ENCODE results near the gene KCNA2.

KCNA2 gene

GRCh38 chr1:110637475-110637874, 31.3 kb upstream of the KCNA2 start:
- Histone ChIP-seq H3K27me3 (ENCODE audit: insufficient read depth, poor library complexity, severe bottlenecking) (no peaks in the 10 kb centered on the region), H3K4me3 (replicated peaks; ENCODE audit: insufficient read depth, low read length) (no peak overlapping the region), H3K27ac (replicated peaks) (no peak overlapping the region)
- DNase-seq (ENCODE audit: low read depth in 1 of 2, low spot score in 1 of 2), result no peak
- TF ChIP-seq POLR2AphosphoS5 (IDR thresholded peaks at IDR 0.05; ENCODE audit: low read depth) (no peak), GABPA (IDR thresholded peaks at IDR 0.05; ENCODE audit: low read depth) (no peak), SPI1 (IDR thresholded peaks at IDR 0.05; ENCODE audit: borderline replicate concordance, low read depth) (no peak)
- TF ChIP-seq, protein P1, sequence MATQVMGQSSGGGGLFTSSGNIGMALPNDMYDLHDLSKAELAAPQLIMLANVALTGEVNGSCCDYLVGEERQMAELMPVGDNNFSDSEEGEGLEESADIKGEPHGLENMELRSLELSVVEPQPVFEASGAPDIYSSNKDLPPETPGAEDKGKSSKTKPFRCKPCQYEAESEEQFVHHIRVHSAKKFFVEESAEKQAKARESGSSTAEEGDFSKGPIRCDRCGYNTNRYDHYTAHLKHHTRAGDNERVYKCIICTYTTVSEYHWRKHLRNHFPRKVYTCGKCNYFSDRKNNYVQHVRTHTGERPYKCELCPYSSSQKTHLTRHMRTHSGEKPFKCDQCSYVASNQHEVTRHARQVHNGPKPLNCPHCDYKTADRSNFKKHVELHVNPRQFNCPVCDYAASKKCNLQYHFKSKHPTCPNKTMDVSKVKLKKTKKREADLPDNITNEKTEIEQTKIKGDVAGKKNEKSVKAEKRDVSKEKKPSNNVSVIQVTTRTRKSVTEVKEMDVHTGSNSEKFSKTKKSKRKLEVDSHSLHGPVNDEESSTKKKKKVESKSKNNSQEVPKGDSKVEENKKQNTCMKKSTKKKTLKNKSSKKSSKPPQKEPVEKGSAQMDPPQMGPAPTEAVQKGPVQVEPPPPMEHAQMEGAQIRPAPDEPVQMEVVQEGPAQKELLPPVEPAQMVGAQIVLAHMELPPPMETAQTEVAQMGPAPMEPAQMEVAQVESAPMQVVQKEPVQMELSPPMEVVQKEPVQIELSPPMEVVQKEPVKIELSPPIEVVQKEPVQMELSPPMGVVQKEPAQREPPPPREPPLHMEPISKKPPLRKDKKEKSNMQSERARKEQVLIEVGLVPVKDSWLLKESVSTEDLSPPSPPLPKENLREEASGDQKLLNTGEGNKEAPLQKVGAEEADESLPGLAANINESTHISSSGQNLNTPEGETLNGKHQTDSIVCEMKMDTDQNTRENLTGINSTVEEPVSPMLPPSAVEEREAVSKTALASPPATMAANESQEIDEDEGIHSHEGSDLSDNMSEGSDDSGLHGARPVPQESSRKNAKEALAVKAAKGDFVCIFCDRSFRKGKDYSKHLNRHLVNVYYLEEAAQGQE (IDR thresholded peaks at IDR 0.05; ENCODE audit: insufficient replicate concordance, low read depth), result no peak
- TF ChIP-seq, protein P2, sequence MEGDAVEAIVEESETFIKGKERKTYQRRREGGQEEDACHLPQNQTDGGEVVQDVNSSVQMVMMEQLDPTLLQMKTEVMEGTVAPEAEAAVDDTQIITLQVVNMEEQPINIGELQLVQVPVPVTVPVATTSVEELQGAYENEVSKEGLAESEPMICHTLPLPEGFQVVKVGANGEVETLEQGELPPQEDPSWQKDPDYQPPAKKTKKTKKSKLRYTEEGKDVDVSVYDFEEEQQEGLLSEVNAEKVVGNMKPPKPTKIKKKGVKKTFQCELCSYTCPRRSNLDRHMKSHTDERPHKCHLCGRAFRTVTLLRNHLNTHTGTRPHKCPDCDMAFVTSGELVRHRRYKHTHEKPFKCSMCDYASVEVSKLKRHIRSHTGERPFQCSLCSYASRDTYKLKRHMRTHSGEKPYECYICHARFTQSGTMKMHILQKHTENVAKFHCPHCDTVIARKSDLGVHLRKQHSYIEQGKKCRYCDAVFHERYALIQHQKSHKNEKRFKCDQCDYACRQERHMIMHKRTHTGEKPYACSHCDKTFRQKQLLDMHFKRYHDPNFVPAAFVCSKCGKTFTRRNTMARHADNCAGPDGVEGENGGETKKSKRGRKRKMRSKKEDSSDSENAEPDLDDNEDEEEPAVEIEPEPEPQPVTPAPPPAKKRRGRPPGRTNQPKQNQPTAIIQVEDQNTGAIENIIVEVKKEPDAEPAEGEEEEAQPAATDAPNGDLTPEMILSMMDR (IDR thresholded peaks at IDR 0.05; ENCODE audit: insufficient read depth, low read length), result no peak

GRCh38 chr1:110636149-110636935, 30.2 kb upstream of the KCNA2 start:
- Histone ChIP-seq H3K4me3 (replicated peaks; ENCODE audit: insufficient read depth, low read length) (no peak overlapping the region), H3K27ac (replicated peaks) (no peak overlapping the region), H3K27me3 (ENCODE audit: insufficient read depth, poor library complexity, severe bottlenecking) (no peaks in the 10 kb centered on the region)
- no peak for DNase-seq (ENCODE audit: low read depth in 1 of 2, low spot score in 1 of 2)
- no peak for TF ChIP-seq GABPA (IDR thresholded peaks at IDR 0.05; ENCODE audit: low read depth)
- TF ChIP-seq, protein P2 (IDR thresholded peaks at IDR 0.05; ENCODE audit: insufficient read depth, low read length), result no peak
- no peak for TF ChIP-seq POLR2AphosphoS5 (IDR thresholded peaks at IDR 0.05; ENCODE audit: low read depth)
- TF ChIP-seq, protein P1 (IDR thresholded peaks at IDR 0.05; ENCODE audit: insufficient replicate concordance, low read depth), result no peak
- TF ChIP-seq SPI1 (IDR thresholded peaks at IDR 0.05; ENCODE audit: borderline replicate concordance, low read depth), result no peak

DNA sequence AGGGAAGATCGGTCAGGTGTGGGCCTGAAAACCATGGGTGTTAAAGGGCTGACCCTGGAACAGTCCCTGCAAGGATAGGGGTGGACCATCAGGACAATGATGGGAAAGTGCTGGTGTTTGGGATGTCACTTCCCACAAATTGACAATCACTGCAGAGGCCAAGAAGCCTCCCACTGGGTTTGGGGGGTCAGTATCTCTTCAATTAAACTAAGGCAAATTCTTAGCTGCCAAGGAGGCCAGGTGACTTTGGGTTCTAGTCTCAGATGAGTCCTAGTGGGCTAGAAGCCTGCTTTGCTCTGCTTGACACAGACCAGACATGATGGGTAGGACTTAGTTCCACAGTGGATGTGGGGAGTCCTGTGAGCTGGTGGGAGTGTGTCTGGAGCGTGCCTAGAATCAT, 29.3 kb upstream of the KCNA2 start:
- Histone ChIP-seq H3K27ac (replicated peaks) (no peak overlapping the region), H3K27me3 (ENCODE audit: insufficient read depth, poor library complexity, severe bottlenecking) (no peaks in the 10 kb centered on the region), H3K4me3 (replicated peaks; ENCODE audit: insufficient read depth, low read length) (no peak overlapping the region)
- DNase-seq (ENCODE audit: low read depth in 1 of 2, low spot score in 1 of 2), result no peak
- TF ChIP-seq POLR2AphosphoS5 (IDR thresholded peaks at IDR 0.05; ENCODE audit: low read depth) (no peak), SPI1 (IDR thresholded peaks at IDR 0.05; ENCODE audit: borderline replicate concordance, low read depth) (no peak), GABPA (IDR thresholded peaks at IDR 0.05; ENCODE audit: low read depth) (no peak)
- TF ChIP-seq, protein P2 (IDR thresholded peaks at IDR 0.05; ENCODE audit: insufficient read depth, low read length), result no peak
- TF ChIP-seq, protein P1 (IDR thresholded peaks at IDR 0.05; ENCODE audit: insufficient replicate concordance, low read depth), result no peak

Data from HL-60 (cell line).